Stomach smooth muscle (tissue), 2 donors: Measurements from ENCODE around the gene STARD3NL.
"Not testable (repeated sequence)": the region's sequence is repeated elsewhere in the genome, so short reads cannot be mapped to it uniquely, and the experiment has no call there.

Experiments
- H3K27ac ChIP-seq: one replicate; pipeline ENCODE4 v1.7.0; 2013; ENCODE audit warnings: mild to moderate bottlenecking, low read length, inconsistent platforms
- H3K27me3 ChIP-seq, 2 donors: one replicate each; pipeline ENCODE4 v1.7.0; 2013; ENCODE audit warnings: low read length in 2 of 2; ENCODE audit not compliant: insufficient read depth in 2 of 2, control insufficient read depth in 1 of 2
- H3K36me3 ChIP-seq, 2 donors: one replicate each; pipeline ENCODE4 v1.7.0; 2013; ENCODE audit warnings: low read length in 2 of 2; ENCODE audit not compliant: control insufficient read depth in 2 of 2, insufficient read depth in 2 of 2
- H3K4me1 ChIP-seq: one replicate; pipeline ENCODE4 v1.7.0; 2013; ENCODE audit warnings: low read length; ENCODE audit not compliant: control insufficient read depth, insufficient read depth
- H3K4me3 ChIP-seq, 2 donors: one replicate each; pipeline ENCODE4 v1.7.0; 2013; ENCODE audit warnings: low read length in 2 of 2
- H3K9ac ChIP-seq, 2 donors: one replicate each; pipeline ENCODE4 v1.7.0; 2013; ENCODE audit warnings: low read length in 2 of 2, mild to moderate bottlenecking in 1 of 2
- H3K9me3 ChIP-seq, 2 donors: one replicate each; pipeline ENCODE4 v1.7.0; 2013; ENCODE audit warnings: low read length in 2 of 2; ENCODE audit not compliant: control insufficient read depth in 2 of 2
- donor health status: healthy.
- donor health status: Pancreatic carcinoma.

Gene STARD3NL

GRCh38 chr7:38263274-38263673 is 85.2 kb downstream of the STARD3NL start:
- H3K4me1 ChIP-seq, H3K9ac ChIP-seq, H3K4me3 ChIP-seq, H3K27me3 ChIP-seq, H3K36me3 ChIP-seq, H3K27ac ChIP-seq, H3K9me3 ChIP-seq: not testable (repeated sequence)

DNA sequence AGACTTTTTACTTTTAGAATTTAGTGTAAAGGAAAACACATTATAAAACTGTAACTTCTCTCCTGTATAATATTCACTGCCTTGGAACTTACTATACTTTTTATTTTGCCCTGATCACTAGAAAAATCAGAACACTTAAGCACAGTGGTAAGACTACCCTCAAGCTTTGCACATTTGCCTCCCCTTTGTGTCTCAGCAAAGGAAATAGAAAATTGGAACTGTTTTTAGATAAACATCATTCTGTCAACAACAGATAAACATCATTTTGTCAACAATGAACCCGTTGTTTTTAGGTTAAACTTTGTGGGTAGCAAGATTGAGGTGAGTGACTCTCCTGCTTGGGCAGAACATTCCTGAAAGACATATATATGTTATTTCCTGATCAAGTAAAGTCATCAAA is 86.6 kb downstream of the STARD3NL start:
- not testable (repeated sequence) for H3K4me1 ChIP-seq, H3K36me3 ChIP-seq, H3K9ac ChIP-seq, H3K27ac ChIP-seq, H3K4me3 ChIP-seq, H3K27me3 ChIP-seq, H3K9me3 ChIP-seq

DNA sequence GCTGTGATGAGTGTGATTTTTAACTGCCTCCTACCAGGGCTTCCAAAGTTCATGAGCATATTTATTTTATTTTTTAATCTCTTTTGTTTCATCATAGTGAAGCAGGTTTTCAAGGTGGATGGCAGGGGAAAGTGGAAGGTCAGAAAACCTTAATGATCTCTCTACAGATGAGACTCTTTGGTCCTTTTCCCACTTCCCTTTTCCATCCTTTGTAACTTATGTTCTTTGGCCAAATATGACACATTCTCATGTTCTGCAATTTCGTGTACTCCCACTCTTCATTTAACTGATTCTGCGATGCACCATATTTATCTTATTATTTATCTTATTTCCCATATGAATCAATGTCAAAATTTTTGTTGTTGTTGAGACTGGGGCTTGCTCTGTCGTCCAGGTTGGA is 87.9 kb downstream of the STARD3NL start:
- not testable (repeated sequence) for H3K9me3 ChIP-seq, H3K27me3 ChIP-seq, H3K4me1 ChIP-seq, H3K27ac ChIP-seq, H3K36me3 ChIP-seq, H3K9ac ChIP-seq, H3K4me3 ChIP-seq

DNA sequence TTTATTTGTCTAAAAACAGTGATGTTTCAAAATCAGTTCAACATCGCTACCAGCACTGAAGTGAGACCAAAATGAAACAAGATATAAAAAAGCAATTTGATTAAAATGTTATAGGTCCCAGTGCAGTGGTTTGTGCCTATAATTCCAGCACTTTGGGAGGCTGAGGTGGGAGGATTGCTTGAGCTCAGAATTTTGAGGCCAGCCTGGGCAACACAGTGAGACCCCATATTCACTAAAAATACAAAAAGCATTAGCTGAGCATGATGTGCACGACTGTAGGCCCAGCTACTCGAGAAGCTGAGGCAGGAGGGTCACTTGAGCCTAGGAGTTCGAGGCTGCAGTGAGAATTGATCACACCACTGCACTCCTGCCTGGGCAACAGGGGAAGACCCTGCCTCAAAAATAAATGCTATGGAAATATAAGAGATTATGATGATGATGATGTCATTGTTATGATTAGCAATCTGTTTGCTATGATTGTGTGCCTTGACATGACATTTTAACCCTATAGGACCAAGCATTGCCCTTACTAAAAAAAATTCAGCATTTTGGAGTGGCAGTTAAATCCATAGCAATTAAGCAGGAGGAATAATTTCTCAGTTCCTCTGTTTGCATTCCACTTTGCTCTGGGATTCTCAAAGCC is 91.8 kb downstream of the STARD3NL start:
- H3K36me3 ChIP-seq, H3K4me3 ChIP-seq, H3K27ac ChIP-seq, H3K9me3 ChIP-seq, H3K27me3 ChIP-seq, H3K9ac ChIP-seq, H3K4me1 ChIP-seq: not testable (repeated sequence)

DNA sequence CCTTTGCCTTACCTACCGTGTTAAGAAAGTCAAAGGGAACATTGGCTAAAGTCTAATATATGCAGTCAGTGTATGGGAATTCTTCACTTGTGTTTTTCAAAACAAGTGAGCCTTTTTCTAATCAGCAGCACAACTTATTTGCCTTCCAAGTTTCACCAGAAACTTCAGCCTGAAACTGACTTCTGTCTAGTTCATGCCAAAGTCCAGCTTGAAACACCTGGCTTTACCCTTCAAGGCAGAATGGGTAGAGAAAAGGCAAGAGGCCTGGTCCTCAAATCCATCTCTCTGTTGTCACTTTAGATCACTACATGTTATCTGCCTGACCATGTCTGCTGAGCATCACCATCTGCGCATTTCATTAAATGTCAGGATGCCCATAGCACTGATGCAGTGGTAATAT is 92.4 kb downstream of the STARD3NL start:
- H3K4me3 ChIP-seq, H3K4me1 ChIP-seq, H3K36me3 ChIP-seq, H3K27ac ChIP-seq, H3K27me3 ChIP-seq, H3K9ac ChIP-seq, H3K9me3 ChIP-seq: not testable (repeated sequence)

DNA sequence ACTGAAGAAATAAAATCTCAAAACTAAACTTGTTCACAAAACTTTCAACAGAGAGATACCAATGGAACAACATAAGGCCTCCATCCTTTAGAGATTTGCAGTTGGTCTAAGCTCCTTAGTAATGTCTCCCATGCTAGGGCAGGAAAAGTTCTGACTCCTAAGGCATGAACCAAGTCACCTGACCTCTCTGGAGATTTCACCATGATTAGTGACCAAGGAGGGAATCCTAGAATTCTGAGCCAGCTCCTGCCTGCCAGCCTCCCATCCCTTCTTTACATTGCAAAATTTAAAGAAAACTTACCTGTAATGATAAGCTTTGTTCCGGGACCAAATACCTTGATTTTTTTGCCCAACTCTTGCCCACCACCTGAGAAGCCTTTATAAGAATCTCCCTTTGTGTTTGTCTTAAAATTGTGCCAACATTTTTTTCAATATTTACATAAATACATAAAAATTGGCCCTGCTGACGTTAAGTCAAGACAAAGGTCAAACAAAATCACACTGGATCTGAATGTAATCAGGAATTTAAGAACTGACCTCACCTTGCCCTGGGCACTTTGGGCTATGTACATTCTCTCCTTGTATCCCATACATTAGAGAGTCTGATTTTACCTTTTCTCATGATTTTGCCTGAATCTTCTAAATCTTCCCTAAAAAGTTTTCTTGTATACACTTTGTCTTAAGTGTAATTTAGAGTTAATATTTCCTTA is 95.4 kb downstream of the STARD3NL start, which contains the start of gene TARP:
Gene TARP (minus strand): TSS at position 351 of the 710 bp plus-strand sequence.
- no peaks in the 10 kb centered on the region for H3K4me1 ChIP-seq
- no peaks in the 10 kb centered on the region for H3K27me3 ChIP-seq
- H3K4me3 ChIP-seq, result no peak within 1 kb of the TSS
- no peaks in the 10 kb centered on the region for H3K9me3 ChIP-seq
- H3K36me3 ChIP-seq, result no peaks in the 10 kb centered on the region
- H3K9ac ChIP-seq, result no peak within 1 kb of the TSS
- H3K27ac ChIP-seq, result no peak within 1 kb of the TSS

DNA sequence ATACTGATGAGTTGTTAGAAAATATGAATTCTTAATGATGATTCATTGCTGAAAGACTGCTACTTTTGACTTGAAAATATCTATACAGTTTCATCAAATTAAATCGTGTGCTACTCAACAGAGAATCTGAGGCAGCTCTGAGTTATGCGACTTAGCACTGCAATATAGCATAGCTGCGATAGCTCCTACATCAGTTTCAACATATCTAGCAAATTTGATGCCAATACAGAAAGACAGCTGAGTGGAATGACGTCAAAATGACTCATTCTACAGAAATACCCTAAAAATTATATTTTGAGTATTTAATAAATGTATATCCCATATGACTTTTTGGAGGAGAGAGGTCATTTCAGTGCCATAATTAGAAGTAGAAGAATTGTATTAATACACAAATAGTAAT is 96.4 kb downstream of the STARD3NL start:
- no peaks in the 10 kb centered on the region for H3K27me3 ChIP-seq
- H3K9me3 ChIP-seq, result no peaks in the 10 kb centered on the region
- no peak overlapping the region for H3K9ac ChIP-seq
- no peaks in the 10 kb centered on the region for H3K4me1 ChIP-seq
- no peak overlapping the region for H3K27ac ChIP-seq
- H3K36me3 ChIP-seq, result no peaks in the 10 kb centered on the region
- no peak overlapping the region for H3K4me3 ChIP-seq

DNA sequence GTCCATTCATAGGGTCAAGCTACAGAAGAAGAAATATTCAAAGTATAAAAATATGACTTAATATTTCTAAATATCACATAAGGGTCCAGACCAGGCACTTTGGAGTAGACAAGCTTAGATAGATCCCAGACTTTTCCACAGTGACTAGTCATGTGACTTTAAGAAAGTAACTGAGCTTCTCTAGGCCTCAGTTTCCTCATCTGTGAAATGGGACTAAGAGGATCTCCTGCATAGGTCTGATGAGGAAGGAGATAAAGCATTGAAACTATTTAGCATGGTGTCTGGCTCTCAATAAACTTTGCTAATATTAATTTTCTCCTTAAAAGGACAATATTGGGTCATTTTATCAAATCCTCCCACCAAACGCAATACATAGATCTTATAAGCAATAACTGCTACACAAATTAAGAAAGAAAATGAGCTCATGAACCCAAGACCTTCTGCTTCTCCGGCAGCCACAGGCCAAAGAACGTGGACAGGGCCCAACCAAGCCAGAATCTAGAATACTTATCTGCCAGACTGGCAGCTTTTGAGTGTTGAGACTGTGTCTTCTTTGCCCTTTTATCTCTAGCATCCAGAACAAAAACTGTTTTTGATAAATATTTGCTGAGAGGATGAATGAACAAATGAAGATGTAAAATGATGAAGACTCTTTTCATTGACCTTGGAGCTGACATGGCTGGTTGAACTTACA is 97.0 kb downstream of the STARD3NL start:
- Histone ChIP-seq H3K27me3 (no peaks in the 10 kb centered on the region), H3K4me1 (no peaks in the 10 kb centered on the region), H3K9ac (no peak overlapping the region), H3K4me3 (no peak overlapping the region), H3K36me3 (no peaks in the 10 kb centered on the region), H3K27ac (no peak overlapping the region), H3K9me3 (no peaks in the 10 kb centered on the region)

DNA sequence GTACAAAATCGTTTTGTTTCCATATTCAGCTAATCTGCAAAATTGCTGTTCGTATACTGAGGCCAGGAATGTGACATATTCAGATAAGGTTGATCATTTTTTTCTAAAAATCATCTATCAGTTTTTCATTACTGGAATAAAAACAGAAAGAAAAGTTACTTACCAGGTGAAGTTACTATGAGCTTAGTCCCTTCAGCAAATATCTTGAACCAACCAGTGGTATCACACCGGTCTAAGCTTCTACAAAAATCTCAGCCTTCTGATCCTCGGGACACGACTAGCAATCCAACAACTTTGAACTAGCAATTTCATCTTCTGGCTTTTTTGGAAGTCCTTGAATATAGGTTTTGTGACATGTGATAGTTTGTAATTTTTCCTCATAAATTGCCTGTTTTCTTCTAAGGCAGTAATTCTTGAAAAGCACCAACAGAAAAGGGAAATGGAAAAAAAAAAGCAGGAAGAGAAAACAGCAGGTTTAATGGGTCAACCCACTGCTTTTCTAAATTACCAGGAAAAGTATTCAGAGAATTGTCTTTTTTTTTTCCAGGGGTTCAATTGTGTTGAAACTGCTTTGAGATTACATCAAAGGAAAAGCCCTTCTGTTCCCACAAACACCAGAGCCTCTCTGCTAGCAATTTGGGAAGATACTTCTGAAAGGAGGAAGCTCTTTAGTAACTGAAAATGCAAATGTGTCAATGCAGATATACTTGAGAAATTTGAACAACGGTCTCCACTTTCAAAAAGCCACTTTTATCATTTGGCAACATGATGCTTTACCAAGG is 98.2 kb downstream of the STARD3NL start:
- no peaks in the 10 kb centered on the region for H3K9me3 ChIP-seq
- no peaks in the 10 kb centered on the region for H3K4me1 ChIP-seq
- H3K36me3 ChIP-seq, result no peaks in the 10 kb centered on the region
- no peak overlapping the region for H3K9ac ChIP-seq
- no peaks in the 10 kb centered on the region for H3K27me3 ChIP-seq
- no peak overlapping the region for H3K4me3 ChIP-seq
- no peak overlapping the region for H3K27ac ChIP-seq

DNA sequence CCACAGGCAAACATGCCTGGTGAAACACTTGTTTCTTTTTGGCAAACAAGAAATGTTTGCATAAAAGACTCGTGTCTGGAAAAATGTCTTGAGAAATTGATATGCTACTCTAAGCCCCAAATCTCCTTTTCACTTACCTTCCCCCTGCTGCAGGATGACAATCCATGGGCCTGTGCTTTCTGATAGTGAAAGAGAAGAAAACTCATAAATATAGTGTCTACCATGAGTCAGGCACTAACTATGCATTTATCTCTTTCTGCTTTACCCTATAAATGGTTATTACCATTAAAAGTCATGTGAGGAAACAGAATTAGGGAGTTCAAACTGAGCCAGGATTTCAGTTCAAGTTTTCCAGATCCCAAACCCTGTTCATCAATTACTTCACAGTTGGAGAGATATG is 102.0 kb downstream of the STARD3NL start:
- Histone ChIP-seq H3K4me1 (no peaks in the 10 kb centered on the region), H3K4me3 (no peak overlapping the region), H3K27ac (no peak overlapping the region), H3K27me3 (peaks cover 0 to 2% of the 10 kb centered on the region in 2 donors), H3K9ac (no peak overlapping the region), H3K9me3 (no peaks in the 10 kb centered on the region), H3K36me3 (no peaks in the 10 kb centered on the region)
